Activated T-helper 1 cell treated with anti-CD3 and anti-CD28 coated beads, Interleukin-2, amount 50 U/mL, for 16 hours (primary cell): Measurements from ENCODE around the gene RFX6.

Experiments used
- DNase-seq, 2 donors: peaks; one replicate each; pipeline ENCODE4 v3.0.0-alpha.2; 2020; ENCODE audit warnings: low read depth in 1 of 2, low spot score in 1 of 2

RFX6 gene

DNA sequence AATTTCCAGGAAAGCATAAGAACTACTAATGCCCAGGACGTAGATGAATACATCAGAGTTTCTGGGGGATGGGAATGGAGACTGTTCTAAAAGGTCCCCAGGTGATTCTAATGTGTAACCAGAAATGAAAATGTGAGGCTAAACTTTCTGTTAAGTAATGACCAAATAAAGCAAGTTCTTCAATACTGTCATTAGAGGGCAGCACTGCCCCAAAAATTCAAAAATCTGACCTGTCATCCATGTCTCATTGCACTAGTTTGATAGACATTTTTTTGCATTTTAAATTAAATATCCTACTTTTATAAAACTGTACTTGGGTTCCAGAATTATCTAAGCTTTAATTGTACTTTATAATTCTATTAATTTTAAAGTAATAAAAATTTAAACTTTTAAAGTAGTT, 94.9 kb downstream of the RFX6 start:
- DNase-seq, result no peak

DNA sequence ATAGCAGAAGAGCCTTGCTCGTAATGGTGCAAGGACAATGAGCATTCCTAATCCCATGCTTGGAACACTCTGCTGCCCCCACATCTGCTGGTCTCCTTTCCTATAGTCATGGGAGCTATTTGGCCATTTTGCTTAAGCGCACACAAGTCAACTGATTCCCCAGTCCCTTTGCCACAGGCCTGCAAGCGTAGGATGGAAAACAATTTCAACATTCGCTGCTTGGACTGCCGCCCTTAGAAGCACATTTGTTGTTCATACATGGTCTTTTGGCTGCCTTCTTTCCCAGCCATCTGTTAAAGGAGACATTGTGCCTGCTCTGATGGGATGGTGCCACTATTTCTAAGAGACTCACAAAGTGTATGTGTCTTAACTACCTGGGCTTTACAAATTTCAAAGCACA, 96.9 kb downstream of the RFX6 start:
- no peak for DNase-seq

DNA sequence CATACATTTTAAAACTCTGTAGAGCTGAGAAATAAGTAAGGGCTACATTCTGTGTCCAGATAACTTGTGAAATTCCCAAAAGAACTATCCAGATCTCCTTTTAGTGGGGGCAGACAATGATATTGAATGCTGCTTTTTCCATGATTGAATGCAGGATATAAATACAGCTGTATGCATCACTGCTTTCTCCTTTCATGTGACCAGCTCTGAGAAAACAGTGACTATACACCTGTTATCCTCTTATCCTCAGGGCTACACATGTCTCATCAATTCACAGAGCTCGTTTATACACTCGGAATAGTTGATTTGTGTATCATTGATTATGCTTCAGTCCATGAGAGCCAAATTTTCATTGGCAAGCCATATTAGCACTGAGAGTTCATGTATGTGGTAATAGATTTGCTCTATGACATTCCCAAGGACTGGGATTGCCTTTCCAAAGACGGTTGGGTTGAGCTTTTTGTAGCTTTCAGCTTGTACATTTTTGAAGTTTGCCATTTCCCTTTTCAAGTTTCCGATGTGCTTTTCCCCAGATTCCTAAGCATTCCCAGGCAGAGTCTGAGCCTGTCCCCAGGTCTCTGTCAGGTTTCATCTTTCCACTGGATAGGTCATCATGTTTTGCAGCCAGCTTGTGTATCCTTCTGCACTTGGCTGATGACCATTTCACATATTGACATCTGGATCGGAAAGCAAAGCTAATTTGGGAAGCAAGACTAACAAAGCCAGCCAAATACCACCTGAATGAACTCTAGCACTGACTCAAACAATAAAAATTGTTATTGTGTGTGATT, 97.7 kb downstream of the RFX6 start:
- DNase-seq, result no peak

DNA sequence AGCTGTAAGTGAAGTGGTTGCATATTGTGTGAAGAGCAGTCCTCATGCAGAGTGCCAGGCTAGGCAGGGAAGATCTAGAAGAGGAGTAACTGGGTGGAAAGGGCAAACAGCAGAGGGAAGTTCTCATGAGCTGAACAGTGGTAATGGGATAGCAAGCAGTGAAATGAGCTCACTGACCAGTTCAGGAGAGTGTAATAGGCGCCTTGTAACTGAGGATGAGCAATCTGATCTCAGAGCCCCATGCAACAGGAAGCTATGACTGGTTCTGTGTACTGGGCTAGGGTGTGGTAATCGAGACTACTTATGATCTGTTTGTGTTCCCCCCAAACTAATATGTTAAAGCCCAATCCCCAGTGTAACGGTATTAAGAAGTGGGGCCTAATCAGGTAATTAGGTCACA, 98.6 kb downstream of the RFX6 start:
- no peak for DNase-seq

DNA sequence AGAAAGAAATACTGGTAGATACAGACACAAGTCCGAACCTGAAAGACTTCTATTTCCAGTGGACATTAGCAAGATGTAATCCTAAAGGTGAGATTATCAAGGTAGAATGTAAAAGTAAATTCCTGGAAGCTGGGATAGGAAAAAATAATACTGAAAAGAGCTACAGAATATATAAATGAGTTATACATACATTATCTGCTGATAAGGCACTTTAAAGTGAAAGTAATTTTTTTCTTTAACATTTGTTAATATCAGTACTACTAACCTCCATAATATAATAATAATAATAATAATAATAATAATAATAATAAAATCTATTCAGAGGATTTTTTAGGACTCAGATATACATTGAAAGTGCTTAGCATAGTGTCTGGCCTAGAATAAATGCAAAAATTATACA, 102.5 kb downstream of the RFX6 start:
- DNase-seq, result no peak
